ENCODE results near the gene SLAMF1. TPM values are rescaled to one million over a fixed set of nuclear protein-coding genes. Genes with fewer than 3 reads are reported as not detected.
"Not testable (repeated sequence)": the region's sequence is repeated elsewhere in the genome, so short reads cannot be mapped to it uniquely, and the experiment has no call there.

The SLAMF1 gene
- total RNA-seq, 1 donor: under 0.01 TPM

GRCh38 chr1:160607011-160607671, 39.7 kb downstream of the SLAMF1 start:
- peak; percentile 43 to 91 (median 83) for DNase-seq (ENCODE audit: low read depth in 2 of 3, low spot score in 2 of 3)

GRCh38 chr1:160606611-160607010, 40.2 kb downstream of the SLAMF1 start:
- DNase-seq (ENCODE audit: low read depth in 2 of 3, low spot score in 2 of 3): no peak

GRCh38 chr1:160605792-160606479, 40.9 kb downstream of the SLAMF1 start:
- DNase-seq (ENCODE audit: low read depth in 2 of 3, low spot score in 2 of 3): no peak

GRCh38 chr1:160605205-160605604, 41.6 kb downstream of the SLAMF1 start:
- no peak for DNase-seq (ENCODE audit: low read depth in 2 of 3, low spot score in 2 of 3)

- no peak for DNase-seq (ENCODE audit: low read depth in 2 of 3, low spot score in 2 of 3)
Measured at GRCh38 chr1:160597705-160598104, 49.1 kb downstream of the SLAMF1 start.

GRCh38 chr1:160597051-160597450, 49.8 kb downstream of the SLAMF1 start:
- no peak for DNase-seq (ENCODE audit: low read depth in 2 of 3, low spot score in 2 of 3)

GRCh38 chr1:160590488-160590887, 56.4 kb downstream of the SLAMF1 start:
- no peak for DNase-seq (ENCODE audit: low read depth in 2 of 3, low spot score in 2 of 3)

GRCh38 chr1:160588468-160588867, 58.4 kb downstream of the SLAMF1 start:
- no peak for DNase-seq (ENCODE audit: low read depth in 2 of 3, low spot score in 2 of 3)

GRCh38 chr1:160584784-160585183, 62.1 kb downstream of the SLAMF1 start:
- no peak for DNase-seq (ENCODE audit: low read depth in 2 of 3, low spot score in 2 of 3)

GRCh38 chr1:160582976-160583375, 63.9 kb downstream of the SLAMF1 start:
- not testable (repeated sequence) for DNase-seq (ENCODE audit: low read depth in 2 of 3, low spot score in 2 of 3)

- no peak for DNase-seq (ENCODE audit: low read depth in 2 of 3, low spot score in 2 of 3)
Measured at GRCh38 chr1:160581961-160582360, 64.9 kb downstream of the SLAMF1 start.

GRCh38 chr1:160580221-160580812, 66.5 kb downstream of the SLAMF1 start:
- DNase-seq (ENCODE audit: low read depth in 2 of 3, low spot score in 2 of 3): no peak

GRCh38 chr1:160579216-160579701, 67.6 kb downstream of the SLAMF1 start, which contains the start of gene CD84:
Gene CD84, minus strand, starts transcription at chr1:160579496. Its CDS starts 59 bp downstream, at chr1:160579437.
- peak in 2 of 3 donors; percentile 30 to 55 for DNase-seq (ENCODE audit: low read depth in 2 of 3, low spot score in 2 of 3)

GRCh38 chr1:160578525-160579191, 68.2 kb downstream of the SLAMF1 start:
- DNase-seq (ENCODE audit: low read depth in 2 of 3, low spot score in 2 of 3): no peak

GRCh38 chr1:160578175-160578524, 68.7 kb downstream of the SLAMF1 start:
- peak in 1 of 3 donors; percentile 28 for DNase-seq (ENCODE audit: low read depth in 2 of 3, low spot score in 2 of 3)

GRCh38 chr1:160577671-160578070, 69.2 kb downstream of the SLAMF1 start:
- no peak for DNase-seq (ENCODE audit: low read depth in 2 of 3, low spot score in 2 of 3)

GRCh38 chr1:160576884-160577283, 70.0 kb downstream of the SLAMF1 start:
- DNase-seq (ENCODE audit: low read depth in 2 of 3, low spot score in 2 of 3): no peak

- DNase-seq (ENCODE audit: low read depth in 2 of 3, low spot score in 2 of 3): no peak
Measured at GRCh38 chr1:160576390-160576789, 70.5 kb downstream of the SLAMF1 start.

- peak in 2 of 3 donors; percentile 29 to 53 for DNase-seq (ENCODE audit: low read depth in 2 of 3, low spot score in 2 of 3)
Measured at GRCh38 chr1:160575112-160575664, 71.7 kb downstream of the SLAMF1 start.

GRCh38 chr1:160570840-160571239, 76.0 kb downstream of the SLAMF1 start:
- DNase-seq (ENCODE audit: low read depth in 2 of 3, low spot score in 2 of 3): no peak

- no peak for DNase-seq (ENCODE audit: low read depth in 2 of 3, low spot score in 2 of 3)
Measured at GRCh38 chr1:160569806-160570205, 77.0 kb downstream of the SLAMF1 start.

Measured in hematopoietic multipotent progenitor cell (in vitro differentiated cells).